Stimulated activated CD4-positive, alpha-beta T cell treated with anti-CD3 and anti-CD28 coated beads, TNF-alpha, amount 100 ng/mL, for 1 hour (primary cell): ENCODE data around the gene RNF126.
A peak's percentile ranks its signal among the peaks of the same experiment; 100 is the strongest.
"Not testable (repeated sequence)": the region's sequence is repeated elsewhere in the genome, so short reads cannot be mapped to it uniquely, and the experiment has no call there.

Source experiments
- DNase-seq, 3 donors: peaks; one replicate each; pipeline ENCODE4 v3.0.0-alpha.2; 2020; ENCODE audit warnings: low read depth in 3 of 3, low spot score in 1 of 3

RNF126 gene

GRCh38 chr19:613732-614567 is 49.1 kb downstream of the RNF126 start:
- DNase-seq, result no peak

- DNase-seq, result no peak
These were observed 50.1 kb downstream of the RNF126 start for GRCh38 chr19:612941-613340.

GRCh38 chr19:611481-611868 is 51.5 kb downstream of the RNF126 start:
- peak in 1 of 3 donors; percentile 20 for DNase-seq

DNA sequence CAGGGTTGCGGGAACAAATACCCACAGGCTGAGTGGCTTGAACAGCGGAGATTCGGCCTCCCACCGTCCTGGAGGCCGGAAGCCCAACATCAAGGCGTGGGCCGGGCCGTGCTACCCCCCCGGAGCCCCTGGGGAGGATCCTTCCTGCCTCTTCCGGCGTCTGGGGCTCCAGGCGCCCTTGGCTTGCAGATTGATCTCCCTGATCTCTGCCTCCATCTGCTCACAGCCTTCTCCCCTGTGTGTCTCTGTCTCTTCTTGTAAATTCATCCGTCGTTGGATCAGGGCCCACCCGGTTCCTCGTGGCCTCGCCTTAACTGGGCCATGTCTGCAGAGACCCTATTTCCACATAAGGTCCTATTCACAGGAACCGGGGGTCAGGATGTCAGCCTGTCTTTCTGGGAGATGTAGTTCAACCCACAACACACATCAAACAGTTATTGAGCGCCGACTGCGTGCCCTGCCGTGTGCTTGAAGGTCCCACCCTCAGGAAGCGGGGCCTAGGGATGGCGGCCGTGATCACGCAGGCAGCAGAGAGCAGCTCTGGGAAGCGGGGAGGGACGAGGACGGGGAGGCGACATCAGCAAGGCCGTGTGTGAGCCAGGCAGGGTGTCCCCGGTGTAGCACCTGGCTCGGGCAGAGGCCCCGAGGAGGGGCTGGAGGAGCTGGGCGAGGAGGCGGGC is 52.1 kb downstream of the RNF126 start:
- DNase-seq, result peak in 2 of 3 donors; percentile 22 to 38

GRCh38 chr19:610071-610800 is 52.8 kb downstream of the RNF126 start:
- no peak for DNase-seq

GRCh38 chr19:609004-609346 is 54.0 kb downstream of the RNF126 start:
- DNase-seq, result no peak

- no peak for DNase-seq
These were observed 54.6 kb downstream of the RNF126 start for GRCh38 chr19:608155-609003.

DNA sequence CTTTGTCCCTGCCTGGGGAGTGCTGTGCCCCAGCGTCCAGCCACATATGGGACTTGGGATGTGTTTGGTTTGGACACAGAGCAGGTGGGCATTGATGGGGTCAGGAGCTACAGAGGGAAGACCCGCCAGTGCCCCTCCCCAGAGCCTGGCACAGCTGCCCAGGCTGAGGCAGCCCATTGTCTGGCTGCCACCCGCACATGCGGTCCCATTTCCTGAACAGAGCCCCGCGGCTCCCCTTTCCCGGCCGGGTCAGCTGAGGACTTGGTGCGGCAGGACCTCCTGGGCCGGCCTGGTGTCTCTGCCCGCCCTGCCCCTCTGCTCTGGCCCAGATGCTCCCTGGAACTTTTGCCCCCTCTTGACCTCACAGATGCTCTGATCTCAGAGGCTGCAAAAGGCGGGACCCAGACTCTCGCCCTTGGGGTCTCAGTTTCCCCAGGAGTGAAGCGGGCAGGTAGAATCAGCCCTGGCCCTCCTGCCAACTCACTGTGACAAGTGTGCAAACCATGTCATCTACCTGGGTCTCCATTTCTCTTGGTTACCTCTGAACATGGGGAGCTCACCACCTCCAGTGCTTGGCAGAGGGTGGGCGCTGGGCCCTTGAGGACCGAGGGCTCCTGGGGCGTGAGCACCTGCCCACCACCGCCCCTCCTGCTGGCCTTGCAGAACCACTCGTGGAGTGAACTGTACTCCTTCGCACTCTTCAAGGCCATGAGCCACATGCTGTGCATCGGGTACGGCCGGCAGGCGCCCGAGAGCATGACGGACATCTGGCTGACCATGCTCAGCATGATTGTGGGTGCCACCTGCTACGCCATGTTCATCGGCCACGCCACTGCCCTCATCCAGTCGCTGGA is 55.5 kb downstream of the RNF126 start:
- no peak for DNase-seq

DNA sequence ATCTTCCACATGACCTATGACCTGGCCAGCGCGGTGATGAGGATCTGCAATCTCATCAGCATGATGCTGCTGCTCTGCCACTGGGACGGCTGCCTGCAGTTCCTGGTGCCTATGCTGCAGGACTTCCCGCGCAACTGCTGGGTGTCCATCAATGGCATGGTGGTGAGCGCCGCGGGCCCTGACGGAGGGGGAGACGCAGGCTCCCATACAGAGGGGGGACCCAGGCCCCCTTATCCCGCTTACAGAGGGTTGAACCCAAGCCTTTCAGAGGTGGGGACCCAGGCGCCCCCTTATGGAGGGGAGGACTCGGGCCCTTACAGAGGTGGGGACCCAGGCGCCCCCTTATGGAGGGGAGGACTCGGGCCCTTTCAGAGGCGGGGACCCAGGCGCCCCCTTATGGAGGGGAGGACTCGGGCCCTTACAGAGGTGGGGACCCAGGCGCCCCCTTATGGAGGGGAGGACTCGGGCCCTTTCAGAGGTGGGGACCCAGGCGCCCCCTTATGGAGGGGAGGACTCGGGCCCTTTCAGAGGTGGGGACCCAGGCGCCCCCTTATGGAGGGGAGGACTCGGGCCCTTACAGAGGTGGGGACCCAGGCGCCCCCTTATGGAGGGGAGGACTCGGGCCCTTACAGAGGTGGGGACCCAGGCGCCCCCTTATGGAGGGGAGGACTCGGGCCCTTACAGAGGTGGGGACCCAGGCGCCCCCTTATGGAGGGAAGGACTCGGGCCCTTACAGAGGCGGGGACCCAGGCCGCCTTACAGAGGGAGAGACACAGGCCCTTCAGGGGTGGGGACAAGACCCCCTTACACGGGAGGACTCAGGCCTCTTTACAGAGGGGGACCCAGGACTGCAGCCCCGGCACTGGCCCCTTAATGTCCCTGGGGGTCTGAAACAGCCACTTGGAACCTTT is 57.7 kb downstream of the RNF126 start:
- DNase-seq, result not testable (repeated sequence)

DNA sequence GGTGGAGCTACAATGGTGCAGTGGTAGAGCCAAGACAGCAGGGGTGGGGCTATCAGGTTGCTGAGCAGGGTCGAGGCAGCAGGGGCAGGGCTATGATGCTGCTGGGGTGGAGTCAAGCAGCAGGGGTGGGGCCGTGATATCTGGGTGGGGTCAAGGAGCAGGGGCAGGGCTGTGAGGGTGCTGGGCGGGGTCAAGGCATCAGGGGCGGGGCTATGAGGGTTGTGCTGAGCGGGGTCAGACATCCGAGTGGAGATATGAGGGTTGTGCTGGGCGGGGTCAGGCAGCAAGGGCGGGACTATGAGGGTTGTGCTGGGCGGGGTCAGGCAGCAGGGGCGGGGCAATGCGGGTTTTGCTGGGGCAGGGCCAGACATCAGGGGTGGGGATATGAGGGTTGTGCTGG is 58.7 kb downstream of the RNF126 start:
- no peak for DNase-seq

DNA sequence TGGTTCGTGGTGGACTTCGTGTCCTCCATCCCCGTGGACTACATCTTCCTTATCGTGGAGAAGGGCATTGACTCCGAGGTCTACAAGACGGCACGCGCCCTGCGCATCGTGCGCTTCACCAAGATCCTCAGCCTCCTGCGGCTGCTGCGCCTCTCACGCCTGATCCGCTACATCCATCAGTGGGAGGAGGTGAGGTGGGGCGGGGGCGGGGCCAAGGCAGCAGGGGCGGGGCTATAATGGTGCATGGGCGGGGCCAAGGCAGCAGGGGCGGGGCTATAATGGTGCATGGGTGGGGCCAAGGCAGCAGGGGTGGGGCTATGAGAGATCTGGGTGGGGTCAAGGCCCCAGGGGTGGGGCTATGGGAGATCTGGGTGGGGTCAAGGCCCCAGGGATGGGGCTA is 59.2 kb downstream of the RNF126 start:
- DNase-seq, result not testable (repeated sequence)

DNA sequence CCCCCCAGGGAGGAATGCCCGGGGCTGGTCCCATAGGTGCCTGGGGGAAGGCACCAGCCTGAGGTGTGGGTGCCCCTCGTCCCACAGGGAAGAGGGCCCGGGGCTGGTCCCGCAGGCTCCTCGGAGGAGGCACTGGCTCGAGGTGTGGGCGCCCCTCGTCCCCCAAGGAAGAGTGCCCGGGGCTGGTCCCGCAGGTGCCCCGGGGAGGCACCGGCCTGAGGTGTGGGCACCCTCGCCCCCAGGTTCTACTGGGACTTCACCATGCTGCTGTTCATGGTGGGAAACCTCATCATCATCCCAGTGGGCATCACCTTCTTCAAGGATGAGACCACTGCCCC is 59.7 kb downstream of the RNF126 start:
- DNase-seq, result not testable (repeated sequence)

DNA sequence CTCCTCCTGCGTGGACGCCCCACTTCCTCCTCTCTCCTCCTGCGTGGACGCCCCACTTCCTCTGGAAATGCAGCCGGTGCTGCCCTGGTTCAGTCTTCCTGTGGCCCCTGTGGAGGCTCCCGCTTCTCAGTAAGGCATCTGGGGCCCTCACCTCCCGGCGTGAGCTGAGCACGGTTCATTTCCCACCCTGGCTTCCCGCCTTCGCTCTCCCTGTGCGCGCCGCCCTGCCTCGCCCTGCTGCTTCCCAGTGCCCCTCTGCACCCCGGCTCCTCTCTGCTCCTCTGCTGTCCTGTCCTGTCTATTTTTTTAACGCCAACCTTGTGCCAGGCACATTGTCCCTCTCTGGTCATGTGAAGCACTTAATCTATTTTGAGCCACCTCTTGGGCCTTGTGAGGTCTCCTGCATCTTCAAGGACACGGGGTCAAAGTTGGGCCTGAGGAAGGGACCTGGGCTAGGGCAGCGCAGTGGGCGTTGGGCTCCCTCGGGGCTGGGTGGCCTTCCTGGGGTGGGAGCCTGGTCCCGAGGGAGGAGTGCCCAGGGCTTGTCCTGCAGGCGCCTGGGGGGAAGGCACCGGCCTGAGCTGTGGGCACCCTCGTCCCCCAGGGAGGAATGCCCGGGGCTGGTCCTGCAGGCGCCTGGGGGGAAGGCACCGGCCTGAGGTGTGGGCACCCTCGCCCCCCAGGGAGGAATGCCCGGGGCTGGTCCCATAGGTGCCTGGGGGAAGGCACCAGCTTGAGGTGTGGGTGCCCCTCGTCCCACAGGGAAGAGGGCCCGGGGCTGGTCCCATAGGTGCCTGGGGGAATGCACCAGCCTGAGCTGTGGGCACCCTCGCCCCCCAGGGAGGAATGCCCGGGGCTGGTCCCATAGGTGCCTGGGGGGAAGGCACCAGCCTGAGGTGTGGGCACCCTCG is 60.4 kb downstream of the RNF126 start:
- DNase-seq, result no peak

DNA sequence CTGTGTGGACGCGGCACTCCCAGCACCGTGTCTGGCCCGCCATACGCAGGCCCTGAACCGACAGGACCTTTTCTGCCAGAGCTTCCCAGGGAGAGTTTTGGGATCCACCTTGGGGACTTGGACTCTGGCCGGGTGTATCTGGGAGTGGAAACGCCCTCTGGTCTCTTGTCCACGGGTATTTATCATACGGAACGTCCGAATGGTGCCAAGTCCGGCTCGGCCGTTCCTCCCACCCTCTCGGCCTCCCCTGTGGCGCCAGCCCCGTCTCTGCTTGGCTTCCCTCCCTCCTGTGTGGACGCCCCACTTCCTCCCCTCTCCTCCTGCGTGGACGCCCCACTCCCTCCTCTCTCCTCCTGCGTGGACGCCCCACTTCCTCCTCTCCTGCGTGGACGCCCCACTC is 61.2 kb downstream of the RNF126 start:
- no peak for DNase-seq

GRCh38 chr19:601310-601709 is 61.7 kb downstream of the RNF126 start:
- no peak for DNase-seq
